ENCODE data around the gene H1-8.
"Not testable (repeated sequence)": the region's sequence is repeated elsewhere in the genome, so short reads cannot be mapped to it uniquely, and the experiment has no call there.

Gene H1-8

GRCh38 chr3:129534428-129535027 is 8.4 kb upstream of the H1-8 start:
- no peak for DNase-seq

DNA sequence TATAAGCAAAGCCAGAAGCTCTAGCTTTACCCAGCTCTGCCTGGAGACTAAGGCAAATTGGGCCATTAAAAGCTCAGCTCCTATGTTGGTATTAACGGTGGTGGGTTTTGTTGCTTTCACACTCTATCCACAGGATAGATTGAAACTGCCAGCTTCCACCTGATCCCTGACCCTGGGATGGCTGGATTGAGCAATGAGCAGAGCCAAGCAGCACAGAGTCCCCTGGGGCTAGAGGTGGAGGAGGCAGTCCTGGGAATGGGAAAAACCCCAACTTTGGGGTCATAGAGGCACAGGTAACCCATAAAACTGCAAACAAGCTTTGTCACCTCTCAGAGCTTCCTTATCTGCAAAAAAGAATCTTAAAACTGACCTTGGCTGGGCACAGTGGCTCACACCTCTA is 7.9 kb upstream of the H1-8 start:
- no peak for DNase-seq

- DNase-seq = no peak
Measured at GRCh38 chr3:129536374-129536667, 6.7 kb upstream of the H1-8 start.

- DNase-seq = no peak
Measured at GRCh38 chr3:129536804-129537203, 6.2 kb upstream of the H1-8 start.

GRCh38 chr3:129539206-129539605 is 3.8 kb upstream of the H1-8 start:
- no peak for DNase-seq

- DNase-seq = no peak
Measured at GRCh38 chr3:129540776-129541516, 2.0 kb upstream of the H1-8 start.

- DNase-seq = no peak
Measured at GRCh38 chr3:129542747-129543146, 228 bp upstream of the H1-8 start.

DNA sequence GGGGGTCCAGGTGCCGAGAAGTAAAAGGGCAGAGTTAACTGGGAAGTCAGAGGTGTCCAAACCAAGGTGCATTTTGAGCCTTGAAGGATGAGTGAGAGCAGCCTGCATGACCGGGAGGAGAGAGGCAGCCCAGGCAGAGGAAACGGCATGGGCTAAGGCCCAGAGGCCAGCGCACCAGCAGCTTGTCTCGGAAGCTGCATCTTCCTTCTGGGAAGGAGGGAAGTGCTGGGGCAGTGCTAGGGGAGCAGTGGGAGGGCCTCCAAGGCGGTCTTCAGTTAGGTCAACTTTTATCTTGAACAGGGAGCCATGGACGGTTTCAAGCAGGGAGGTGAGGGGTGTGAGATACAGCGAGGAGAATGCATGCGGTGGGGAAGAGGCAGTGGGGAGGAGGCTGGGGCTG is 1.0 kb downstream of the H1-8 start:
- DNase-seq = no peak

- DNase-seq = not testable (repeated sequence)
Measured at GRCh38 chr3:129545951-129546350, 3.0 kb downstream of the H1-8 start.

- no peak for DNase-seq
Measured at GRCh38 chr3:129547241-129547640, 4.3 kb downstream of the H1-8 start.

DNA sequence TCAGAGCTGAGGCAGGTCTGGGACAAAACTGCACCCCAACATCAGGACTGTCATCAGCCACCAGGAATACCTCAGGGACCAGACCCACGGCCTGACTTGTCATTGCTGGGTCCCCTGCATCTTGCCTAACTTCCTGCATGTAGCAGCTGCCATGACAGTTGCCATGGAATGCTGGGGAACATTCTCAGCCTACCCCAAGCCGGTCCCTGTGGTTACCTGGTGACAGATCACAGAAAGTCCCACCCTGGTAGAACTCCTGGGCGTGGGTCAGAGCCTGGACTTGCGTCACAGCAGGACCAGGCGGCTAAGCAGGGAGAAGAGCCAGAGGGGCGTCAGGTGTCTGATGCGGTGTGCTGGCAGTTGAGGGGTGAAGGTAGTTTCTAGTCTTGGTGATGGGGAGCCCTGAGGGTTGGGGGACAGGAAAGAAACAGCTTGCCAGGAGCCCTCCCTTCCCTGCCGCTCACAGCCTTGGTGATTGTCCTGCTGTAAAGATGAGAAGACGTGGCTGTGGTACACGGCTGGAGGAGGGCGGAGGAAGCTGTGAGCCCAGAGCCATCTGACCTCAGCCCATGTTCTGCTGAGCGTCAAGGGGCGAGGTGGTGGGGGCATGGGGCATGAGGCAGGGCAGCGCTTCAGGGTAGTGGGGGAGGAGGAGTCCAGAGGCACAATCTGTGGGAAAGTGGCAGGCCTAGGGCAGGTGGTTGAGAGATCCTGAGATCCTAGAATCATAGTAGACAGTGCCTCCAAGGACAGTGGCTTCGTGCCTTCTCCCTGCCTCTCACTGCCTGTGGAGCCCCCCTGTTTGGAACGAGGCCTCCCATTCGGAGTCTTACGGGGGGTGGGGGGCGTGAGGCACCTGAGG is 5.4 kb downstream of the H1-8 start:
- no peak for DNase-seq

GRCh38 chr3:129549006-129549800 is 6.2 kb downstream of the H1-8 start:
- peak in 1 of 2 donors; percentile 34 for DNase-seq

- no peak for DNase-seq
Measured at GRCh38 chr3:129549805-129550204, 6.8 kb downstream of the H1-8 start.

GRCh38 chr3:129552287-129553050 is 9.5 kb downstream of the H1-8 start:
- no peak for DNase-seq

GRCh38 chr3:129553171-129553570 is 10.2 kb downstream of the H1-8 start:
- DNase-seq = no peak

DNA sequence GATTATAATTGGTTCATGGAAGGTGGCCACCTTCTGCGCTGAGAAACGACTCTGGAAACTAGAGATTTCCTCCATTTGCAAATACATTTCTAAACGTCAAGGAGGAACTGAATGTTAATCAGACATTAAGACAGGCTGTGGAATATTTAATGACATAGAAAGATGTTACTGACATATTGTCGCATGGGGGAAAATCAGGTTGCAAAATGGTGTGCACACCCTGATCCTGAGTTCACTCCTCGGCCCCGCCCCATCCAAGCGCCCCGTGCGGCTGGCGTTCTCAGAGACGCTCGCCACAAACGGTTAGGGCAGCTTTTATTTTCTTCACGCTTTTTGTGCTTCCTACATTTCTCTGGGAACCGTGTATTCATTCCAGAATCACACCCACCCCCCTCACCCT is 10.7 kb downstream of the H1-8 start:
- peak; percentile 12 to 43 for DNase-seq

DNA sequence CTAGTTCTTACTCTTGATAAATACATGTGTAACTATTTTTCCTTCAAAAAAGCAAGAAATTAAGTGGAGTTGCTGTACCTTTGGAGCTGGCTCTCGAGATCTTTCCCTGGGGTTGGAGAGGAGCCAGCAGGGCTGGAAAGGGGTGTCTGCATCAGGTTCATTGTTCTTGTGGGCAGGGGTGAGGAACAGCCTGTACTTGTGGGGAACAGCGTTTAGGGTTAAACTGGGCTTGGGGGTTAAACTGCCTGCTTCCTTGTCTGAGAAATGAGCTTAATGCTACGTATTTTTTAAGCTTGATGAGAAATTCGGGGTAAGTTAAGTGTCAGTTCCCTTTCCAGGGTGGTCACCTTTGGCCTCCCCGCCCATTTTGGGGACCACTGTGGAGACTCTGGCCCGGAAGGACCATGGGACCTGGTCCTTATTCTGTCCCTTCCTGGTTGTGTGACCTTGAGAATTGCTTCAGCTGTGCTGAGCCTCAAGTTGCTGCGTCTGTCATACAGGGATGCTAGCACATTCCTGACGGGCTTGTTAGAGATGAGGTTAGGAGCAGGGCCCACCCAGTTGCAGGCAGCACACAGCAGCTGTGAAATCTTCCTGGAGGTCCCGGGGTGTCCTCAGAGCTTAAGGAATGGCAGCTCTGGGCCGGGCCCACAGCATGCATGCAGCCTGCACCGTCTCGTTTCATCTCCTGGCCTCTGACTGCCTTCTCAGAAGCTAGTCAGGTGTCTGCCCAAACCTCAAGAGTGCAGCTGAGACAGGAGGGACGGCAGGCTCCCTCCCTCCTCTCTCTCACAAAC is 11.6 kb downstream of the H1-8 start:
- DNase-seq = no peak

GRCh38 chr3:129555153-129555550 is 12.2 kb downstream of the H1-8 start:
- DNase-seq = no peak

GRCh38 chr3:129555616-129556357 is 12.8 kb downstream of the H1-8 start:
- DNase-seq = no peak

DNA sequence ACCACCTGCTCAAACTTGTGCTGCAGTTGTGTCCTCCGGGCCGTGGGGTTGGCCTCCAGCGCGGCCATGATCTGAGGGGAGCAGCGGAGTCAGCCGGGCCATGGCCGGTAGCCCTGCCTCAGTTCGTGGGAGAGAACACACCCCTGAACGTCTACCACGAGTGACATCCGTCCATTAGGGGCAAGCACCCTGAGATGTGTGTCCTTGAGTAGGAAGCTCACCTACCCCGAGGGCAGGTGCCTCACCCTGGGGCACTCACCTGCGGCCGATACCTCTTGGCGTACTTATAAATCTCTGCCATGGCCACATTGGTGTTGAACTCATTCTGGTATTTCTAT is 13.4 kb downstream of the H1-8 start:
- DNase-seq = no peak

Data from CD4-positive, alpha-beta T cell treated with Interleukin-1 beta for 1 hour (primary cell).